Astrocyte (in vitro differentiated cells and primary cell): ENCODE results near the gene FANCI. TPM values are rescaled to one million over a fixed set of nuclear protein-coding genes. Genes with fewer than 3 reads are reported as not detected.

Source experiments
- DNase-seq: peaks from one replicate; pipeline ENCODE4 v3.0.0-alpha.2; 2010; ENCODE audit warnings: low read depth
- FAIRE-seq: peaks from 2 replicates; lab custom pipeline; 2011; peaks lifted over from hg19 to GRCh38; lab: Jason Lieb, UNC
- H2AFZ ChIP-seq: 2 replicates; pipeline ENCODE4 v1.6.0; 2012; ENCODE audit warnings: low read depth, low read length, inconsistent platforms
- H3K27ac ChIP-seq: 2 replicates; pipeline ENCODE4 v1.5.1; 2011; ENCODE audit warnings: low read depth, low read length, inconsistent platforms
- H3K27me3 ChIP-seq: 2 replicates; pipeline ENCODE4 v1.6.0; 2011; ENCODE audit warnings: low read length, inconsistent platforms; ENCODE audit not compliant: insufficient read depth
- H3K36me3 ChIP-seq: 2 replicates; pipeline ENCODE4 v1.5.1; 2011; ENCODE audit warnings: low read length, inconsistent platforms; ENCODE audit not compliant: insufficient read depth
- H3K4me1 ChIP-seq: 2 replicates; pipeline ENCODE4 v1.5.1; 2011; ENCODE audit warnings: low read length, inconsistent platforms; ENCODE audit not compliant: insufficient read depth
- H3K4me2 ChIP-seq: 2 replicates; pipeline ENCODE4 v1.6.0; 2012; ENCODE audit warnings: low read length, inconsistent platforms
- H3K4me3 ChIP-seq: 2 replicates; pipeline ENCODE4 v1.5.1; 2011; ENCODE audit warnings: low read depth, mild to moderate bottlenecking, low read length, inconsistent platforms; ENCODE audit not compliant: insufficient read depth
- H3K79me2 ChIP-seq: 2 replicates; pipeline ENCODE4 v1.6.0; 2012; ENCODE audit warnings: mild to moderate bottlenecking, low read length, inconsistent platforms; ENCODE audit not compliant: insufficient read depth
- H3K9ac ChIP-seq: 2 replicates; pipeline ENCODE4 v1.6.0; 2012; ENCODE audit warnings: mild to moderate bottlenecking, low read length, inconsistent platforms
- H3K9me3 ChIP-seq: 2 replicates; pipeline ENCODE4 v1.5.1; 2012; ENCODE audit warnings: low read depth, mild to moderate bottlenecking, low read length, inconsistent platforms; ENCODE audit not compliant: insufficient read depth
- H4K20me1 ChIP-seq: 2 replicates; pipeline ENCODE4 v1.6.0; 2012; ENCODE audit warnings: low read length, inconsistent platforms; ENCODE audit not compliant: insufficient read depth
- H3K27ac Mint-ChIP-seq: one replicate; pipeline ENCODE4 v1.8.0; 2021; ENCODE audit warnings: mild to moderate bottlenecking, mixed read lengths; ENCODE audit not compliant: unreplicated experiment
- H3K27me3 Mint-ChIP-seq: one replicate; pipeline ENCODE4 v1.8.0; 2021; ENCODE audit warnings: low read depth, mixed read lengths; ENCODE audit not compliant: unreplicated experiment
- H3K36me3 Mint-ChIP-seq: one replicate; pipeline ENCODE4 v1.8.0; 2021; ENCODE audit warnings: low read depth, mixed read lengths; ENCODE audit not compliant: unreplicated experiment
- H3K4me1 Mint-ChIP-seq: one replicate; pipeline ENCODE4 v1.8.0; 2021; ENCODE audit warnings: low read depth, mixed read lengths; ENCODE audit not compliant: unreplicated experiment
- H3K4me3 Mint-ChIP-seq: one replicate; pipeline ENCODE4 v1.8.0; 2021; ENCODE audit warnings: mild to moderate bottlenecking, moderate library complexity, mixed read lengths; ENCODE audit not compliant: unreplicated experiment
- H3K9me3 Mint-ChIP-seq: one replicate; pipeline ENCODE4 v1.8.0; 2021; ENCODE audit warnings: mild to moderate bottlenecking, mixed read lengths; ENCODE audit not compliant: unreplicated experiment
- CTCF ChIP-seq: IDR thresholded peaks from 2 replicates; pipeline ENCODE4 v1.5.1; 2011; ENCODE audit warnings: low read depth, mild to moderate bottlenecking, inconsistent platforms, low read length, moderate library complexity; ENCODE audit not compliant: insufficient read depth
- EZH2 ChIP-seq: IDR thresholded peaks from 2 replicates; pipeline ENCODE4 v1.6.1; 2012; ENCODE audit warnings: mild to moderate bottlenecking, low read length, inconsistent platforms; ENCODE audit not compliant: insufficient read depth
- total RNA-seq: library from RNA; stranded (reverse); gene quantifications from 2 replicates; pipeline ENCODE4 v1.2.1, GENCODE V29; 2021

Gene FANCI
- total RNA-seq, 1 donor from 2014 or later: 10.6 TPM

- no peaks in the 10 kb centered on the region for H3K9me3 Mint-ChIP-seq
- Histone ChIP-seq H4K20me1 (no peaks in the 10 kb centered on the region), H3K27me3 (no peaks in the 10 kb centered on the region), H3K79me2 (no peaks in the 10 kb centered on the region), H3K4me2 (no peak overlapping the region), H3K36me3 (no peaks in the 10 kb centered on the region), H2AFZ (no peak overlapping the region), H3K9me3 (no peaks in the 10 kb centered on the region), H3K27ac (no peak overlapping the region), H3K9ac (no peak overlapping the region), H3K4me1 (peaks cover 5% of the 10 kb centered on the region), H3K4me3 (no peak overlapping the region)
- TF ChIP-seq EZH2 (no peak), CTCF (no peak)
- H3K4me1 Mint-ChIP-seq: peaks cover 3% of the 10 kb centered on the region
- H3K4me3 Mint-ChIP-seq: no peak overlapping the region
- FAIRE-seq (no peak), DNase-seq (no peak)
- peaks cover 9% of the 10 kb centered on the region for H3K27me3 Mint-ChIP-seq
- H3K27ac Mint-ChIP-seq: no peak overlapping the region
- peaks cover 3% of the 10 kb centered on the region for H3K36me3 Mint-ChIP-seq
Measured at GRCh38 chr15:89208256-89208655, 35.5 kb upstream of the FANCI start.

GRCh38 chr15:89209057-89209456 is 34.7 kb upstream of the FANCI start:
- FAIRE-seq: no peak

More at GRCh38 chr15:89209057-89209456, 34.7 kb upstream of the FANCI start:
- peaks cover under 1% of the 10 kb centered on the region for H3K4me1 Mint-ChIP-seq
- no peak overlapping the region for H3K4me3 Mint-ChIP-seq
- Histone ChIP-seq H3K4me2 (no peak overlapping the region), H4K20me1 (no peaks in the 10 kb centered on the region), H3K4me3 (no peak overlapping the region), H3K27ac (no peak overlapping the region), H3K79me2 (no peaks in the 10 kb centered on the region), H3K9ac (no peak overlapping the region), H3K9me3 (no peaks in the 10 kb centered on the region), H3K27me3 (no peaks in the 10 kb centered on the region), H3K4me1 (peaks cover 2% of the 10 kb centered on the region), H3K36me3 (no peaks in the 10 kb centered on the region), H2AFZ (no peak overlapping the region)
- TF ChIP-seq CTCF (no peak), EZH2 (no peak)
- peaks cover 9% of the 10 kb centered on the region for H3K27me3 Mint-ChIP-seq
- H3K27ac Mint-ChIP-seq: no peak overlapping the region
- H3K36me3 Mint-ChIP-seq: peaks cover 3% of the 10 kb centered on the region
- no peak for DNase-seq
- H3K9me3 Mint-ChIP-seq: no peaks in the 10 kb centered on the region
